Tongue (tissue), 2 donors: Measurements from ENCODE around the gene HTR1D. TPM values are rescaled to one million over a fixed set of nuclear protein-coding genes. Genes with fewer than 3 reads are reported as not detected.
"Not testable (repeated sequence)": the region's sequence is repeated elsewhere in the genome, so short reads cannot be mapped to it uniquely, and the experiment has no call there.

Source experiments
- DNase-seq: peaks from one replicate; pipeline ENCODE4 v3.0.0-alpha.2; 2015
- total RNA-seq: library from RNA; depleted of rRNA; stranded (reverse); fragments of >200 nt; gene quantifications from one replicate; pipeline ENCODE4 v1.2.3, GENCODE V29; 2014

Gene HTR1D
- total RNA-seq, 1 donor from 2014 or later: not detected

- no peak for DNase-seq
These were observed 406 bp downstream of the HTR1D start for GRCh38 chr1:23216771-23217420.

GRCh38 chr1:23215751-23216449 lies 1.4 kb downstream of the HTR1D start:
- DNase-seq: no peak

- DNase-seq: no peak
These were observed 2.0 kb downstream of the HTR1D start for GRCh38 chr1:23215291-23215690.

- no peak for DNase-seq
These were observed 2.7 kb downstream of the HTR1D start for GRCh38 chr1:23214640-23215039.

- DNase-seq: no peak
These were observed 5.3 kb downstream of the HTR1D start for GRCh38 chr1:23211955-23212354.

GRCh38 chr1:23210963-23211362 lies 6.3 kb downstream of the HTR1D start:
- DNase-seq: no peak

GRCh38 chr1:23210351-23210785 lies 6.9 kb downstream of the HTR1D start:
- no peak for DNase-seq

- DNase-seq: no peak
These were observed 7.5 kb downstream of the HTR1D start for GRCh38 chr1:23209770-23210169.

GRCh38 chr1:23208527-23208926 lies 8.8 kb downstream of the HTR1D start:
- DNase-seq: no peak

- not testable (repeated sequence) for DNase-seq
These were observed 9.6 kb downstream of the HTR1D start for GRCh38 chr1:23207733-23208132.

GRCh38 chr1:23202263-23202749 lies 15.0 kb downstream of the HTR1D start:
- no peak for DNase-seq

- DNase-seq: no peak
These were observed 16.4 kb downstream of the HTR1D start for GRCh38 chr1:23200883-23201282.

- no peak for DNase-seq
These were observed 18.9 kb downstream of the HTR1D start for GRCh38 chr1:23198373-23198772.

GRCh38 chr1:23196627-23197328 lies 20.5 kb downstream of the HTR1D start:
- no peak for DNase-seq

- no peak for DNase-seq
These were observed 22.9 kb downstream of the HTR1D start for GRCh38 chr1:23194119-23194984.

- DNase-seq: no peak
These were observed 23.7 kb downstream of the HTR1D start for GRCh38 chr1:23193391-23194118.

GRCh38 chr1:23191199-23191598 lies 26.1 kb downstream of the HTR1D start:
- DNase-seq: no peak

GRCh38 chr1:23188936-23189452 lies 28.3 kb downstream of the HTR1D start:
- DNase-seq: not testable (repeated sequence)

GRCh38 chr1:23188434-23188884 lies 28.8 kb downstream of the HTR1D start:
- no peak for DNase-seq

GRCh38 chr1:23187637-23188036 lies 29.7 kb downstream of the HTR1D start:
- DNase-seq: no peak

- DNase-seq: no peak
These were observed 31.9 kb downstream of the HTR1D start for GRCh38 chr1:23185381-23185780.
